GM19395 (cell line): ENCODE results near the gene PPP4R3A.
"Not testable (repeated sequence)": the region's sequence is repeated elsewhere in the genome, so short reads cannot be mapped to it uniquely, and the experiment has no call there.

Experiments
- ATAC-seq: cut with Tn5 transposase; IDR thresholded peaks from one replicate; pipeline ENCODE4 v1.9.1; 2021; ENCODE audit warnings: mild to moderate bottlenecking, moderate library complexity; ENCODE audit not compliant: unreplicated experiment

Gene PPP4R3A

DNA sequence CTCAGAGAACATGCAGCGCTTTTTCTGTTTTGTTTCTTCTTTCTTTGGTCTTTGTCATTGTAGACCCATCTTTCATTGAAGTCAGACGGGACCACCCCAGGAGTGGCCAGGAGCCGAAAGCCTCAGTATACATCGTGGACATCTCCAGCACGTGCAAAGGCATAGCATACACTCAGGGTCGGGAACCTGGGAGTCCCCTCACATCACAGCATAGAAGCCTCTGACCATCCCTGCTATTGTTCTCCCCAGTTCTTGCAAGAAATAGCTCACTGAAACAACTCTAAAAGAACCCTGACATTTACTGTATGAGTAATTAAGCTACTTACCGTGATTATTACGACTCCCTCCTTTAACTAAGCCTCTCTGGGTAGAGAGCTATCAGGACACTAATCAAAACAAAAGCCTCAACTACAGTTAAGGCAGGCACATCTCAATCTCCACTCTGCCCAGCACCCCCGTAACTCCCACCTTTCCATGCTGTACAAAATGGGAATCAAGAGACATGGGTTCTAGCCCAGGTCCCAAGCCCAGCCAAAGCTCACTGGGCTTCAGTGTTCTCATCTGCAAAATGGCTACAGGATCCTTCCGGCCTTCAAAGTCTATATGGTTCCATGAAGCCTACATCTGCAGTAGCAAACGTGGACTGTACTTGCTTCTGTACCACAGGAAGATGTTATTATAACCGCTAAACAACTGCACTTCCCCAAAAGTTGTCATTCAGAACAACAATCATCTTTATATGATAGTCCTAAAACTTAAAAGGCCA is 99.2 kb downstream of the PPP4R3A start:
- no peak for ATAC-seq

GRCh38 chr14:91409928-91410718 is 100.0 kb downstream of the PPP4R3A start:
- no peak for ATAC-seq

DNA sequence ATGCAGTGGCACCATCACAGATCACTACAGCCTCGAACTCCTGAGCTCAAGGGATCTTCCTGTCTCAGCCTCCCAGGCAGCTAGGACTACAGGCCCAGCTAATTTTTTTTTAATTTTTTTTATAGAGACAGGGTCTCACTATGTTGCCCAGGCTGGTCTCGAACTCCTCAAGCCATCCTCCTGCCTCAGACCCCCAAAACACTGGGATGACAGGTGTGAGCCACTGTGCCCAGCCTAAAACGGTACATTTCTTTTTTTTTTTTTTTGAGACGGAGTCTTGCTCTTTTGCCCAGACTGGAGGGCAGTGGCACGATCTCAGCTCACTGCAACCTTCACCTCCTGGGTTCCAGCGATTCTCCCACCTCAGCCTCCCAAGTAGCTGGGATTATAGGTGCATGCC is 100.9 kb downstream of the PPP4R3A start:
- not testable (repeated sequence) for ATAC-seq
